GM12878 (cell line): ENCODE data around the gene ARHGAP26.

ENCODE experiments used
- BCL11A ChIP-seq: IDR thresholded peaks from 2 replicates; pipeline ENCODE4 v1.6.1; 2011; ENCODE audit warnings: low read depth, low read length
- CTCF ChIP-seq, 3 experiments: IDR thresholded peaks in 2 of 3; conservative IDR thresholded peaks in 1 of 3; 2 replicates each; pipeline ENCODE4 v1.5.1; 2011; ENCODE audit warnings: low read depth in 3 of 3, low read length in 3 of 3, mild to moderate bottlenecking in 3 of 3, control low read depth in 2 of 3, moderate library complexity in 2 of 3, inconsistent platforms in 1 of 3, mixed read lengths in 1 of 3; ENCODE audit not compliant: control insufficient read depth in 2 of 3, insufficient read depth in 1 of 3; ENCODE audit errors: extremely low read depth in 1 of 3
- E2F4 ChIP-seq: IDR thresholded peaks from 2 replicates; pipeline ENCODE4 v1.6.1; 2012; ENCODE audit warnings: low read depth, low read length, improper control_type of control experiment
- GABPA ChIP-seq: IDR thresholded peaks from 2 replicates; pipeline ENCODE4 v1.6.1; 2014; ENCODE audit warnings: antibody characterized with exemption, low read depth, mild to moderate bottlenecking, inconsistent platforms
- NR2C2 ChIP-seq: IDR thresholded peaks from 2 replicates; pipeline ENCODE4 v1.6.1; 2011; ENCODE audit warnings: borderline replicate concordance, low read depth; ENCODE audit not compliant: control insufficient read depth, insufficient read length
- POLR2A ChIP-seq: IDR thresholded peaks from 2 replicates; pipeline ENCODE4 v1.6.1; 2011; ENCODE audit warnings: low read depth, mild to moderate bottlenecking, low read length
- REST ChIP-seq: IDR thresholded peaks from 2 replicates; pipeline ENCODE4 v1.6.1; 2012; ENCODE audit warnings: mild to moderate bottlenecking, low read depth, low read length
- SRF ChIP-seq, 2 experiments: IDR thresholded peaks; 2 replicates each; pipeline ENCODE4 v1.6.1; 2011; ENCODE audit warnings: low read depth in 2 of 2, low read length in 2 of 2, mild to moderate bottlenecking in 1 of 2, moderate library complexity in 1 of 2

GRCh38 chr5:143115381-143115780 is 345.2 kb downstream of the ARHGAP26 start:
- TF ChIP-seq CTCF (IDR thresholded peaks at IDR 0.05 in 2 of 3, conservative IDR thresholded peaks at IDR 0.05 in 1 of 3; ENCODE audit: control insufficient read depth in 2 of 3, extremely low read depth in 1 of 3, insufficient read depth in 1 of 3, low read depth in 3 of 3, low read length in 3 of 3), result no peak
- no peak for TF ChIP-seq BCL11A
- TF ChIP-seq E2F4, result no peak
- TF ChIP-seq SRF (IDR thresholded peaks at IDR 0.05; ENCODE audit: low read depth in 2 of 2, low read length in 2 of 2), result no peak
- TF ChIP-seq REST, result no peak
- no peak for TF ChIP-seq GABPA
- no peak for TF ChIP-seq POLR2A
- no peak for TF ChIP-seq NR2C2
